ENCODE data around the gene RAD51B.
A peak's percentile ranks its signal among the peaks of the same experiment; 100 is the strongest.

Gene RAD51B

GRCh38 chr14:68458253-68458652 is 638.7 kb downstream of the RAD51B start:
- DNase-seq, result no peak

DNA sequence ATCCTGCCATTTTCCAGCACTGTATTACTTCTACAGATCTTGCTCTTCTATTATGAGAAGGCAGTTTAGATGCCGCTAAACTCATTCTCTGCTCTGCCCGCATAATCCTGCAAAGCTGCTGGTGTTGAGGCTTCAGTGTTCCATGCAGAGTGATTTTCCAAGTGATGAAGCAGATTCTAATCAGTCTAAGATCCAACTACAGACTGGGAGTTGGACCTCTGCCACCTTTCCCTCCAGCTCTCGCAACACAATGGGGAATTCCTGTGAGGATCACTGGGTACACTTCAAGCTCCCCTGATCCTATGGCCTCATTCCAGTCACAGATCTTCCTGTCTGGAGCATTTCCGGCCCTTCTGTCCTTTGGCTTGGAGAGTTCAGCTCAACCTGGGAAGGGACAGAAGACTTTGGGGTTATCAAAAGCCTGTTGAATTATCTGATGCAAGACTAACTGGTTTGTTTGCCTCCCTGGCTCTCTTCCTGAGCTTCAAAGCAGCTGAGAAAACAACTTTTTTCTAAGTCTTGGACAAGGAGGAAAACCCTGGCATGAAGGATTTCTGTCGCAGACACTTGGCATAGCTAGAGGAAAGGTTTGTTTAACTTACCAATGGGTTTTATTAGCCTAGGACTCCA is 639.4 kb downstream of the RAD51B start:
- DNase-seq, result peak; percentile 88

GRCh38 chr14:68459480-68460136 is 640.0 kb downstream of the RAD51B start:
- DNase-seq, result peak; percentile 51

DNA sequence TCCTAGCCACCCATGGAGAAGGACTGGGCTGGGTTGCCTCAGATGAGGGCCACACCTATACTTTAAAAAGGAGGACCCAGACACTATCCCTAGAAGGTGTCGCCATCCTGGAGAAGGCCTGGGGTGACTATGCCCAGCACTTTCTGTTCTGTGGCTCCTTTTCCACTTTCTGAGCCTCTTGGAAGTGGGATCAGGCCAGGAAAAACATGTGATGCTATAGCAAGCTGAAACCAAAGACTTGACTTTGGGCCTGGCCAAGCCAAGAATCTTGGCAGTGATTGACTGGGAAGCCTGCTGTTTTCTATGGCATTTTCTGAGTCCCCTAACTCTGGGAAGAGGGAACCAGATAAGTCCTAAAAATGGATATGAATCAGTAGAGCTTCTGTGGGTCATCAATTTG is 641.0 kb downstream of the RAD51B start:
- DNase-seq, result no peak

DNA sequence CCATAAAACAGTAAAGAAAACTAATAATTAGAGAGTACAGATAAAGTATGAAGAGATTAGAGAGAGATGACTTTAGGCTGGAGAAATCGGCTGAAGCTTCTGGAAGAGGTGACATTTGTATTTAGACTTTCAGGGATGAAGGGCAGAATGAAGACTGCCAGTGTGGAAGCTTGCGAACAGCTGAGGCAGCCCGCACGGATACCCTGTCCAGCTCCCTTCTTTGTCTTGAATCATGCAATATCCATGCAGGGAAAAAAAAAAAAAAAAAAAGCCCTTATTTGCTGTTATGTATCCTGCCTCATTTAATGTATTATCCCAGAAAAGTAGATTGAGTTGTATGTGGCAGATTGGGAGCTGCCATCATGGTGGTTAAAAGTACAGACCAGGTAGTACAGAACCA is 641.5 kb downstream of the RAD51B start:
- no peak for DNase-seq

GRCh38 chr14:68462683-68463082 is 643.1 kb downstream of the RAD51B start:
- DNase-seq, result no peak

DNA sequence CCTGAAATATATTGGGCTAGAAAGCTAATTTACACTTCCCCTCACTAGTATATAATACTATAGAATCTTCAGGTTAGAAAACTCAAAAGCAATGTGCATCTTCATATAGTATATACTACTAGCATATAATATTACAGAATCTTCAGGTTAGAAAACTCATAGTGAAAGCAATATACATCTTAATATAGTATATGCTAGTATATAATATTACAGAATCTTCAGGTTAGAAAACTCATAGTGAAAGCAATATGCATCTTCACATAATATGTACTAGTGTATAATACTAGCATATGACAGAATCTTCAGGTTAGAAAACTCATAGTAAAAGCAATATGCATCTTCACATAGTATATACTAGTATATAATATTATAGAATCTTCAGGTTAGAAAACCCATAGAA is 643.7 kb downstream of the RAD51B start:
- DNase-seq, result no peak

DNA sequence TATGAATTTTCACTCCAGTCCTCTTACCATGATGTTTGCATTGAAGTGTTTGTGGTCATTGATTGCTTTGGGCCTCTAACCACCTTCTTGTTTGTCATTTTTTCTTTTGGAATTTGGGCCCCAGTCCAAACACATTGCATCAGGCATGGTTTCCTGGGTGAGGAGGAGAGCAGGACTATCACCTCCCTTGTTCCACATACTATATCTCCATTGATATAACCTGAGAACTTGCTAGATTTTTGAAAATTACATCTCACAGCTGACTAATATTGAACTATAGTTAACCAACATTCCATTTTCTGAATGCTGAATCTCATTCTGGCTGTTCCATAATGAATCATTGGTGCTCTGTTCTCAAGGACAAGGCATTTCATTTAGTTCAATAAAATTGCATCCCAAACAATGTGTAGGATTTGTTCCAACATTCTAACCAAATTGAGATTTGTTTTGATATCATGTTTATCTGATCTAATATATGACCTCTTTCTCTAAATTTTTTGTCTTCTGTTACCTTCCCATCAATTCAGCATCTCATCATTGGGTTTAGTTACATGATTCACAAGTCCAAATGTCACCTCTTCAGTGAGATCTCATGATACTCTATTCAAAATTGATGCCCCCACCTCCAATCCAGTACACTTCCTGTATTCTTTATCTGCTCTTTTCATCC is 644.3 kb downstream of the RAD51B start:
- DNase-seq, result no peak

GRCh38 chr14:68464711-68465110 is 645.1 kb downstream of the RAD51B start:
- peak; percentile 37 for DNase-seq

DNA sequence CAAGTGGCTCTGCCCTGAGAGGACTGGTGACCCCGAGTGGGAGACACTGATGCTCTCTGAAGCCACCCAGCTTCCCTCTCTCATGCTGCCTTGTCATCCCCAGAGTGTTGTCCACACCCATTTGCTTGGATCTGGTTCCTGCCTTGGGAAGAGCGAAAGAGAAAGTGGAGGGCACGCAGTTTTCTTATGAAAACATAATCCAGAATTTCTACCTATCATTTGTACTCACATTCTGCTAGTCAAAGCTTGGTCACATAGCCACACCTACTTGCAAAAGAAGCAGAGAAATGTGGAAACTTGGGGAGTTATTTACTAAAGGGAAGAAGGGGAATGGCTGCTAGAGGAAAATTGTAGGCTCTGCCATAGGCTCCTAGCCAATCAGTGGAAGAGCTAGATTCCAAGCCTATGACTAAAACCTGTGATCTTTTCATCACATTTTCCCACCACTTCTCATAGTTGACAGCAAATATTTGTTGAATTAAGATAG is 647.0 kb downstream of the RAD51B start:
- DNase-seq, result no peak

GRCh38 chr14:68467425-68467824 is 647.8 kb downstream of the RAD51B start:
- no peak for DNase-seq

DNA sequence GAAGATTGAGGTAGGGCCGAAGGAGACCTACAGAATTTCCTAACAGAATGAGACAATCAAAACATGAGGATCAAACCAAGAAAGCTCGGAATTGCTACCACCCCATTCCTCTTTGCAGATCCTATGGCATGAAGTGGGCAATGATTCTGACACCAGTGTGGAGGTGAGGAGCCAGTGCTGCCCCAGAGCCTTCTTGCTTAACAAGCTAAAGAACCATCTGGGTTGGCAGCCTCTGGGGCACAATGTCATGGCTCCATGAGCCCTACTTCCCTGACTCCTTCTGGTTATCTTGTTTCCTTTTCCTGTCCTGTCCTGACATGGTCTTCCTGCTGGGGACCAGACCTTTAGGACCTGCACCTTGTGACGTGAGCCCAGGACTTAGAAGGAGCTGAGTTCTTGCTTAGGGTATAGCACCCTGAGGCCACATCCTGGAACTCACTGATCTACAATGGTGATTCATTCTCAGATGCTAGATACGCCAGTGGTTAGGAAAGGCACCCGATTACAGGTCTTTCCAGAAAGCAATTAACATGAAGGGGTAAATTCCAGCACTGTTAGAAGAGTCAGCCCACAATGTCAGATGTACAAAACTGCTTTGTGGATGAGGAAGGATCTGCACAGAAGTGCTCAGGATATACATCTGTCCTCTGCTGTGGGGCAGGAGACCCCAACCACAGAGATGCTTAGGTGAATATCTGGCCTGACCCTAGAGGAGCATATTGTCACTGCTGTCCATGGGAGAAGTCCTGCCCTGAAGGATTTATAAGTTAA is 649.0 kb downstream of the RAD51B start:
- no peak for DNase-seq

DNA sequence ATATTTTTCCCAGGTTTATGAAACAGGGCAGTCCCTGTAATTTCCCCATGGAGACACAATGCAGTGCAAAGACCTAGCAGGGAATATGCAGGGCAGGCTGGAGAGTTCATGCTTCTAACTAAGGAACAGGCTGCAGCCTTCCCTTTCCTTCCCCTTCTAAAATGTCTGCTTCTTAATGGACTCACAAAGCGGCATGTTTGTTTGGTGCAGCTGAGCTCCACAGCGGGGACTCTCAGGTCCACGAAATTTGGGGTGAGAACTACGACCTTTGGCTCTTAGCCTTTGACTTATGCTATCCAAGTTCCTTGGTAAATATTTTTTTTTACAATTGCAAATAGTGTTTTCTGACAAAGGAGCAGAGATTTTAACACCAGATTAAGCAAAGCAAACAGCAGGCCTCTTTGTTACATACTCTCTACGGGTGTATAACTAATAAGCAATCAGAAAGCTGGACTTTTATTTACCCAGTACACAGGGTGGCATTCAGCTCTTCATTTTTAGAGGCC is 649.7 kb downstream of the RAD51B start:
- DNase-seq, result no peak

DNA sequence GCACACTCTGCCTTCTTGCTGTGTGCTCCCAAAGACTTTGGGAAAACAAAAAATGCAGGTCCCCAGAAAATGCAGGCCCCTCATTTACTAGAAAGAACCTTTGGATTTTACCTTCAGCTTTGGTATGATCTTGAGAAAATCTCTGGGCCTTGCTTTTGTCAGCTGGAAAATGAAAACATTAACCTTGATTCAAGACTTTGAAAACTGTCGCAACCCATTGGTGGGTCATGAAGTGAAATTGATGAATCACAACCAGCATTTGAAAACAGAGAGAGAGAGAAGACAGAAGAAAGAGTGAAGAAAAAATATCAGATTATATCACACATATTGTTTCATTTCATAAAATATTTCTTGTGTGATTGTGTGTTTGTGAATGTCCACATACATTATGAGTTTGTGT is 650.8 kb downstream of the RAD51B start:
- no peak for DNase-seq

- no peak for DNase-seq
Measured at GRCh38 chr14:68471029-68471963, 651.7 kb downstream of the RAD51B start.

DNA sequence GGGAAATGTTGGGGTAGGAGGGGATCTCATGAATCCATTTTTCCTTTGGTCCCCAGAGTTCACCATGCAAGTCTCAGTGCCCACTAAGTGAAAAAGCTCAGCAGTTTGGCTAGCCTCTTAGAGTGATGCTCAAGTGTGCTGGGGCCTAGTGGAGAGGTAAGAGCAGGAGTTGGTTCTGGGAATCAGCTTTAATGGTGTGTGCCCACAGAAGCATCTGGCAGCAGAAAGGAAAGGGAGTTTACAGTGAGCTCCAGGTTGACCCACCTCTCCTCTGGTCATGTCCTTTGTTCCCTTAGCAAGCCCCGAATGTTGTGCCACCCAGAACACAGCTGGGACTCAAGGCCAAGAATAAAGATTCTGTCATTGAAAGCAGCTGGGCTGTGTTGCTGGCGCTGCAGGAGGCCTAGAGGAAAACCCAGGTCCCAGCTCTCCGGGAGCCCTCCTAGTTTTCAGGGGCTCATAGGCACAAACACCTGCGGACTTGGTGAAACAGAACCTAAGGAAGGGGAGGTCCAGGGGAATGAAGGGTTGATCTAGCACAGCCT is 652.5 kb downstream of the RAD51B start:
- DNase-seq, result no peak

GRCh38 chr14:68473069-68473468 is 653.5 kb downstream of the RAD51B start:
- no peak for DNase-seq

DNA sequence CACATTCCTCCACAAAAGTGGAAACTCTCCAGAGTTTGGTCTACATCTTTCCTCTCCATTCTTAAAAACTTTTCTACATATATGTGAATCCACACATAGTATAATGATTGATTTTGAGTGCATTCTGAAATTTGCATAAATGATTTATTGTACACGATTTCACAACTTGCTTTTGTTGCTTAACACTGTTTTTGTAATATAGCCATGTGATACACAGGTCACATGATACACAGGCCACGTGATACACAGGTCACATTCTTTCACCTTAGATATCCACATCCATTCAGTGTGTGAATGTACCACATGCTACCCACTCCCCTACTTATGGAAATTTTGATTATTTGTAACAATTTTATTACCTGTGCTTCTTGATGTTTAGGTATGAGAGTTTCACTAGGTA is 654.2 kb downstream of the RAD51B start:
- peak; percentile 8 for DNase-seq

- peak; percentile 3 for DNase-seq
Measured at GRCh38 chr14:68474741-68475140, 655.2 kb downstream of the RAD51B start.

DNA sequence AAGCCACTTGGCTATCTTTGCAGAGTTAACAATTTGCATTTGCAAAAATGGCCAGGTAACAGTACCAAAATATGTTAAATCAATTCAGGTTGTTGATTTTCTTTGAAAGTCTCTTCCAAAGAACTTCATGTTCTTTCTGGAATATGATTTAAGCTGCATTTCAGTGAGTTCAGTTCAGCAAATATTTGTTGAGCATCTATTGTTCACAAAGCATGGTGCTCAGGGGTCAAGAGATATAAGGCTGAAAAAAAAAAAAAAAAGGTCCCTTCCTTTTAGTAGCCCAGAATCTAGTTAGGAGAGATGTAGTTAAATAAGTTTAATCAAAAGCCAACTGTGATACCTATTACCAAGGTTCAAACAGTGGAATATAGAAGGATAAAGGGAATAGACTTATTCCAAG is 656.2 kb downstream of the RAD51B start:
- peak; percentile 5 for DNase-seq

GRCh38 chr14:68476212-68477109 is 656.9 kb downstream of the RAD51B start:
- DNase-seq, result no peak

Measured in DMS53 (cell line).